Peyer's patch (tissue), 4 donors: ENCODE data around the gene RAD51B. TPM values are rescaled to one million over a fixed set of nuclear protein-coding genes. Genes with fewer than 3 reads are reported as not detected.

Experiments used
- DNase-seq, 3 donors: peaks; one replicate each; pipeline ENCODE4 v3.0.0-alpha.2; 2017 to 2019
- H3K27ac ChIP-seq, 4 donors: fragments of 200-600 bp; sonication (generic); one replicate each; pipeline ENCODE4 v1.5.1; 2016 to 2019
- H3K27me3 ChIP-seq, 2 donors: fragments of 200-600 bp; sonication (generic); one replicate each; pipeline ENCODE4 v1.5.1; 2019
- H3K36me3 ChIP-seq, 3 donors: fragments of 200-600 bp; sonication (generic); one replicate each; pipeline ENCODE4 v1.5.1; 2016 to 2019
- H3K4me1 ChIP-seq, 4 donors: fragments of 200-600 bp; sonication (generic); one replicate each; pipeline ENCODE4 v1.5.1; 2016 to 2019
- H3K4me3 ChIP-seq, 4 donors: fragments of 200-600 bp; sonication (generic); 1 replicate in 3 of 4; 2 replicates in 1 of 4; pipeline ENCODE4 v1.5.1; 2016 to 2019; ENCODE audit warnings: mild to moderate bottlenecking in 1 of 4
- H3K9me3 ChIP-seq, 4 donors: fragments of 200-600 bp; sonication (generic); one replicate each; pipeline ENCODE4 v1.5.1; 2016 to 2019; ENCODE audit warnings: mild to moderate bottlenecking in 1 of 4
- CTCF ChIP-seq, 6 experiments: fragments of 450-650 bp in 4 of 6; fragments of 200-600 bp in 2 of 6; sonication (generic) in 1 of 6; IDR thresholded peaks; one replicate each; pipeline ENCODE4 v1.5.1; 2017 to 2019; ENCODE audit warnings: antibody characterized with exemption in 6 of 6, mild to moderate bottlenecking in 3 of 6, moderate library complexity in 1 of 6
- POLR2A ChIP-seq, 2 donors: fragments of 450-650 bp; IDR thresholded peaks; one replicate each; pipeline ENCODE4 v1.5.1; 2017; ENCODE audit warnings: antibody characterized with exemption in 2 of 2, mild to moderate bottlenecking in 2 of 2, moderate library complexity in 2 of 2
- total RNA-seq, 4 donors: library from RNA; depleted of rRNA; stranded (reverse); fragments of >200 nt; gene quantifications; one replicate each; pipeline ENCODE4 v1.1.0, GENCODE V29; 2016

Gene RAD51B
- total RNA-seq, 4 donors from 2014 or later: 12.6 to 103 (median 33.1) TPM

GRCh38 chr14:67853715-67854114 lies 34.1 kb downstream of the RAD51B start:
- no peak overlapping the region for H3K4me3 ChIP-seq
- no peaks in the 10 kb centered on the region for H3K36me3 ChIP-seq
- no peak for TF ChIP-seq POLR2A (IDR thresholded peaks at IDR 0.05)
- TF ChIP-seq CTCF (IDR thresholded peaks at IDR 0.05): no peak
- DNase-seq: no peak
- H3K4me1 ChIP-seq: no peaks in the 10 kb centered on the region
- H3K27me3 ChIP-seq: no peaks in the 10 kb centered on the region
- H3K27ac ChIP-seq: no peak overlapping the region
- H3K9me3 ChIP-seq: no peaks in the 10 kb centered on the region

- H3K9me3 ChIP-seq: no peaks in the 10 kb centered on the region
- DNase-seq: no peak
- H3K27me3 ChIP-seq: no peaks in the 10 kb centered on the region
- no peak overlapping the region for H3K4me3 ChIP-seq
- no peaks in the 10 kb centered on the region for H3K36me3 ChIP-seq
- TF ChIP-seq POLR2A (IDR thresholded peaks at IDR 0.05) (no peak), CTCF (IDR thresholded peaks at IDR 0.05) (no peak)
- no peaks in the 10 kb centered on the region for H3K4me1 ChIP-seq
- H3K27ac ChIP-seq: no peak overlapping the region
Measured at GRCh38 chr14:67856827-67857226, 37.2 kb downstream of the RAD51B start.

GRCh38 chr14:67857778-67858350 lies 38.3 kb downstream of the RAD51B start:
- Histone ChIP-seq H3K4me1 (no peaks in the 10 kb centered on the region), H3K9me3 (no peaks in the 10 kb centered on the region), H3K36me3 (no peaks in the 10 kb centered on the region), H3K27ac (no peak overlapping the region), H3K4me3 (no peak overlapping the region), H3K27me3 (no peaks in the 10 kb centered on the region)
- DNase-seq: no peak
- no peak for TF ChIP-seq CTCF (IDR thresholded peaks at IDR 0.05)
- no peak for TF ChIP-seq POLR2A (IDR thresholded peaks at IDR 0.05)

GRCh38 chr14:67859169-67859749 lies 39.7 kb downstream of the RAD51B start:
- TF ChIP-seq POLR2A (IDR thresholded peaks at IDR 0.05) (no peak), CTCF (IDR thresholded peaks at IDR 0.05) (no peak)
- no peaks in the 10 kb centered on the region for H3K9me3 ChIP-seq
- H3K4me1 ChIP-seq: no peaks in the 10 kb centered on the region
- no peak overlapping the region for H3K27ac ChIP-seq
- H3K36me3 ChIP-seq: no peaks in the 10 kb centered on the region
- H3K4me3 ChIP-seq: no peak overlapping the region
- H3K27me3 ChIP-seq: no peaks in the 10 kb centered on the region
- no peak for DNase-seq

GRCh38 chr14:67863223-67863622 lies 43.6 kb downstream of the RAD51B start:
- no peak for DNase-seq
- Histone ChIP-seq H3K36me3 (no peaks in the 10 kb centered on the region), H3K4me3 (no peak overlapping the region), H3K27me3 (no peaks in the 10 kb centered on the region), H3K9me3 (no peaks in the 10 kb centered on the region), H3K4me1 (no peaks in the 10 kb centered on the region), H3K27ac (no peak overlapping the region)
- TF ChIP-seq CTCF (IDR thresholded peaks at IDR 0.05): no peak
- TF ChIP-seq POLR2A (IDR thresholded peaks at IDR 0.05): no peak
